COLO829 (cell line): ENCODE measurements around the gene ITGB1.

Experiments
- DNase-seq: peaks from one replicate; pipeline ENCODE4 v3.0.0; 2012; ENCODE audit warnings: low spot score

Gene ITGB1

GRCh38 chr10:32888161-32888927 is 69.7 kb downstream of the ITGB1 start:
- DNase-seq = no peak

- DNase-seq = no peak
These were observed 70.5 kb downstream of the ITGB1 start for GRCh38 chr10:32887481-32887880.

- no peak for DNase-seq
These were observed 76.0 kb downstream of the ITGB1 start for GRCh38 chr10:32882076-32882475.

- DNase-seq = peak; percentile 42
These were observed 79.4 kb downstream of the ITGB1 start for GRCh38 chr10:32878646-32879045.

GRCh38 chr10:32877915-32878314 is 80.1 kb downstream of the ITGB1 start:
- DNase-seq = no peak

GRCh38 chr10:32865170-32865569 is 92.9 kb downstream of the ITGB1 start:
- DNase-seq = no peak

GRCh38 chr10:32854435-32854834 is 103.6 kb downstream of the ITGB1 start:
- DNase-seq = no peak

GRCh38 chr10:32851301-32851700 is 106.7 kb downstream of the ITGB1 start:
- DNase-seq = no peak
